ENCODE measurements around the gene OMA1.

Gene OMA1

DNA sequence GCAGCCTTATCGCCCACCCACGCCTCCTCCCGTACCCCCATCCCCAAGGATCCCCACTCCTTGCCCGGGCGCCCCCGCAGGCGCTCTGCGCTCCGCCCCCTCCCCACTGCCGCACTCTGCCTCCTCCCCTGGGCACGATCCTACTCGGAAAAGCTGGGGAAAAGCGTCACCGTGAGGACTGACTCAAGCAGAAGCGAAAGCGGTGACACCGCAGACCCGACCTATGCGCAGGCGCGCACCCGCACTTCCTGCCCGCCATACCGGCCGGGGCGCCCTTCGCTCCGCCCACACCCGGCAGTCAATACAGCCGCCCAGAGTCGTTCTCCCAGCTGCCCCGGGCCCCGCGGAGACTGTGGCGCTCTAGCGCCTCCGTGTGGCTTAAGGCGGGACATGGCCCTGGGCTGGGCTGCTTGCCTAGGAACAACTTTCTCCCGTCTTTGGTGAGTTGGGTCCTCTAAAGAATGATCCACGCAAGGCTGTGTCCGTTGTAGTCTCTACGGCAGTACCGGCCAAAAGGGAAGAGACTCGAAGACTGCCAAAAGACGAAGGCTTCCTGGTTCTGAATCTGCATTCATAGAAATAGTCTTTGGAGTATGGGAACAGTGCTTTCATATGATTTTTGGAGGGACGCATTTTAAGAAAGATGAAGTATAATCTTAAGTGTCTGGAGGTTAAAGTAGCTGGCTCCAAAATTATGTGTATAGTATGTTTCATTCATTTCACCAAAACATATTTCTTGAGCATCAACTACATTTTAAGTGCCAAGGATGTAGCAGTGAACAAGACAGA lies at the start of gene OMA1:
OMA1 (minus strand) TSS at position 207 of the 789 bp plus-strand sequence. CDS start 7,432 bp downstream, outside the sequence.
- POLR2A ChIA-PET: interaction anchor here (0.6 to 0.8 kb wide), 4 partner anchors 22 to 794 kb away, joined by 3 to 4 read pairs (median 4); no protein-coding TSS in a partner anchor
- TF ChIP-seq, protein P1, sequence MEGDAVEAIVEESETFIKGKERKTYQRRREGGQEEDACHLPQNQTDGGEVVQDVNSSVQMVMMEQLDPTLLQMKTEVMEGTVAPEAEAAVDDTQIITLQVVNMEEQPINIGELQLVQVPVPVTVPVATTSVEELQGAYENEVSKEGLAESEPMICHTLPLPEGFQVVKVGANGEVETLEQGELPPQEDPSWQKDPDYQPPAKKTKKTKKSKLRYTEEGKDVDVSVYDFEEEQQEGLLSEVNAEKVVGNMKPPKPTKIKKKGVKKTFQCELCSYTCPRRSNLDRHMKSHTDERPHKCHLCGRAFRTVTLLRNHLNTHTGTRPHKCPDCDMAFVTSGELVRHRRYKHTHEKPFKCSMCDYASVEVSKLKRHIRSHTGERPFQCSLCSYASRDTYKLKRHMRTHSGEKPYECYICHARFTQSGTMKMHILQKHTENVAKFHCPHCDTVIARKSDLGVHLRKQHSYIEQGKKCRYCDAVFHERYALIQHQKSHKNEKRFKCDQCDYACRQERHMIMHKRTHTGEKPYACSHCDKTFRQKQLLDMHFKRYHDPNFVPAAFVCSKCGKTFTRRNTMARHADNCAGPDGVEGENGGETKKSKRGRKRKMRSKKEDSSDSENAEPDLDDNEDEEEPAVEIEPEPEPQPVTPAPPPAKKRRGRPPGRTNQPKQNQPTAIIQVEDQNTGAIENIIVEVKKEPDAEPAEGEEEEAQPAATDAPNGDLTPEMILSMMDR (IDR thresholded peaks at IDR 0.05; ENCODE audit: control extremely low read depth, extremely low read depth, low read depth, missing control alignments): peak; percentile 98
- DNase-seq (ENCODE audit: extremely low spot score): peak; percentile 97
- CTCF ChIA-PET: interaction anchor here (0.6 to 5.4 kb wide), 23 partner anchors 8 to 1212 kb away, joined by 3 to 60 read pairs (median 4); no protein-coding TSS in a partner anchor

DNA sequence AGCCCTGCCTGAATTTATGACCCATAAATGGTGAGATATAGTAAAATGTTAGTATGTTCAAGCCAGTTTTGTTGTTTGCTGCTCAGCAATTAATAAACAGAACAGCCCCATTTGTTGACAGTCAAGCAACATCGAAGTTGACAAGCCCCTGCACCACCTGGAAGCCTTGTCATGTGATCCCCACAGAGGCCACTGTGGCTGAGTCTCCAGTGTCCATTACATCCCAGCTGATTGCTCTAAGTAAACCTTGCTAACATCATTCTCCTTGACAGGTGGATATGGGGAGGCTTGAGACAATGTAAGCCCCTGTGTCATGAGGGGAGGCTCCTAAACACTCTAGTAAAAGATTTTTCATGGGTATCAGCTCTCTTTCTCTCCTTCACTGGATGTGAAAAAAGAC lies 48.0 kb upstream of the OMA1 start:
- TF ChIP-seq, protein P1 (IDR thresholded peaks at IDR 0.05; ENCODE audit: control extremely low read depth, extremely low read depth, low read depth, missing control alignments): no peak
- no peak for DNase-seq (ENCODE audit: extremely low spot score)
- ChIA-PET POLR2A (no interaction called here), CTCF (interaction anchor here (0.9 to 1.0 kb wide), 2 partner anchors 41 to 47 kb away, joined by 3 read pairs; no protein-coding TSS in a partner anchor)

DNA sequence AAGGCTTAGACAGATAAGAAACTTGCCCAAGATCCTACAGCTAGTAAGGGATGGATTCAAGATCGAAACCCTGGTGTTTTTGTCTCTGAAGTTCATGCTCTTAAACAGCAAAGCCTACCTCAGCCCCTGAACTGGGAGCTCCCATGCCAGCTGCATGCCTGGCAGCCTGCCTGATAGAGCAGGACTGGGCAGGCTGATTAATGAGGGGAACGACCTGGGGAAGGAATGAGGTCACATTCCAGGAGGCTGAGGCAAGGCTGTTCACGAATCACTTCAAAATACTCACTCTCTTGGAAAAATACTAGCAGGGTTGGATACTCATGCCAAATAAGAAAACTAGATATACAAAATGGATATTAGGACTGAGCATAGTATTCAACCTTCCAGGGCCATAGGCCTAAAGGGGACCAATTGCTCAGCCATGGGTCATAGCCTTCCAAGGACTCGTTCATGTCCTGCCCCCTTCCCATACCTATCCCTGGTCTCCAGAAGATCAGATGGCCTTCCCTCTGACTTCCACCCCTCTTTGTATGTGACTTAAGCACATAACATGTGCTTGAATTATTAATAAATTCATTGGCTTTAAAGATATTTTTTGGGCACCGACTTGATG lies 46.1 kb upstream of the OMA1 start:
- POLR2A ChIA-PET: interaction anchor here (0.6 kb wide), 1 partner anchor 46 kb away, joined by 4 read pairs; the partner anchor contains the start of gene OMA1
- DNase-seq (ENCODE audit: extremely low spot score): no peak
- CTCF ChIA-PET: interaction anchor here (1.1 to 1.4 kb wide), 2 partner anchors 25 to 60 kb away, joined by 3 to 5 read pairs; no protein-coding TSS in a partner anchor
- TF ChIP-seq, protein P1 (IDR thresholded peaks at IDR 0.05; ENCODE audit: control extremely low read depth, extremely low read depth, low read depth, missing control alignments): no peak

DNA sequence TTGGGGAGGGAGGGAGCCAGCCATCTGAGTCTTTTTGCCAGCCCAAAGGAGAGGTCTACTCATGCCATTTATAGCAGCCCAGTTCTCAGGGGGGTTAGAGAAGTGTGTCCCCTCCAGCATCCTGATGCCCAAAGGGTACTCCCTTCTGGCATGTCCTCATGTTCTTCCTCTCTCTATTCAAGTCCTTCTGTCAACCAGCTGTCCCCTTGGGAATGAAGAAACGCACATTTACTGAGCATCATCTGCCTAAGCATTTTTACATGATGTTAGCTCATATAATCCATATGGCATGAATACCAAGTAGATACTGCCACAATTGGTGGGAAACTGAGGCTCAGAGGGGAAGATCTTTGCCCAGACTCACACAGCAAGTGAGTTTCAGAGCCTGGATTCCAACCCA lies 45.3 kb upstream of the OMA1 start:
- ChIA-PET CTCF (interaction anchor here (1.1 to 1.4 kb wide), 2 partner anchors 26 to 61 kb away, joined by 3 to 5 read pairs; no protein-coding TSS in a partner anchor), POLR2A (interaction anchor here (0.6 kb wide), 1 partner anchor 45 kb away, joined by 4 read pairs; the partner anchor contains the start of gene OMA1)
- DNase-seq (ENCODE audit: extremely low spot score): no peak
- TF ChIP-seq, protein P1 (IDR thresholded peaks at IDR 0.05; ENCODE audit: control extremely low read depth, extremely low read depth, low read depth, missing control alignments): no peak

DNA sequence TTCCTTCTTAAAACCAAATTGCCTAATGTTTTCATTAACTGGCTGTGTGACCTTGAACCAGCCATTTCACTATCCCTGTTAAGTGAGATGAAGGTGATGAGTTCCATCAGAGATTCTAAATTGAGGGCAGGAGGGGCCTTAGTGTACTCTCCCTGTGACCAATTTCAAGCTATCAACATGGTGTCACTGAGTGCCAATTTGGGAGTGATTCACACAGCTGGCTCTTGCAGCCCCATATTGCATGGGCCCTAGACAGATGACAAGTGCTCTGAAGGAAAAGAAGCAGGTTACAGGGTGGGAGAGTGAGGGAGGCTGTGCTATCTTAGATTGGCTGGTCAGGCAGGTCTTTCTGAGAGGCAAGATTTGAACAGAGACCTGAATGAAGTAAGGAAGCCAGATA lies 43.5 kb upstream of the OMA1 start:
- CTCF ChIA-PET: interaction anchor here (1.0 to 1.3 kb wide), 2 partner anchors 11 to 75 kb away, joined by 3 read pairs; no protein-coding TSS in a partner anchor
- POLR2A ChIA-PET: no interaction called here
- TF ChIP-seq, protein P1 (IDR thresholded peaks at IDR 0.05; ENCODE audit: control extremely low read depth, extremely low read depth, low read depth, missing control alignments): no peak
- no peak for DNase-seq (ENCODE audit: extremely low spot score)

DNA sequence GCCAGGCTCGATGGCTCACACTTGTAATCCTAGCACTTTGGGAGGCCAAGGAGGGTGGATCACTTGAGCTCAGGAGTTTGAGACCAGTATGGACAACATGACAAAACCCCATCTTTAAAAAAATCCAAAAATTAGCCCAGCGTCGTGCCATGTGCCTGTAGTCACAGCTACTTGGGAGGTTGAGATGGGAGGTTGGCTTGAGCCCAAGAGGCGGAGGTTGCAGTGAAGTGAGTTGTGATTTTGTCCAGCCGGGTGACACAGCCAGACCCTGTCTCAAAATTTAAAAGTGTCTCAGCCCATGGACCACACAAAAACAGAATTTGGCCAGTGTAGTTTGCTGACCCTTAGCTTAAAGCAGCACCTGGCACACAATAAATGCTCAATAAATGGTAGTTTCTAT lies 41.9 kb upstream of the OMA1 start:
- no peak for DNase-seq (ENCODE audit: extremely low spot score)
- CTCF ChIA-PET: no interaction called here
- TF ChIP-seq, protein P1 (IDR thresholded peaks at IDR 0.05; ENCODE audit: control extremely low read depth, extremely low read depth, low read depth, missing control alignments): no peak
- POLR2A ChIA-PET: no interaction called here

Measured in GM10248 (cell line).